ENCODE results near the gene BLOC1S5.

Gene BLOC1S5

DNA sequence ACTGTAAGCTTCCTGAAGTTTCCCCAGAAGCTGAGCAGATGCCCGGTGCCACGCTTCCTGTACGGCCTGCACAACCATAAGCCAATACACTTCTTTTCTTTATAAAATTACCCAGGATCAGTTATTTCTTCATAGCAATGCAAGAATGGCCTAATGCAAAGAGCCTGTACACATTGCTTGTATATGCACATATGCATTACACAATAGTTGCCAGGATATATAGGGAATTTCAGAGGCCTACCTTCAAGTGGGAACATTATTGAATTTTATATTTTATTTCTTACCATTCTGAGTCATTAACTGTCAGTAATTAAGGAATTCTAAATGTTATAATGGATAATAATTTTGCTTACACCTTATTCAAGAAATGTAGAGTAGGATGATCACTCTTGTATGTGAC is 93.6 kb downstream of the BLOC1S5 start:
- no peaks in the 10 kb centered on the region for H3K4me1 ChIP-seq (ENCODE audit: insufficient read depth, insufficient read length)
- H3K27me3 ChIP-seq (ENCODE audit: insufficient read depth, insufficient read length), result no peaks in the 10 kb centered on the region
- DNase-seq (ENCODE audit: low read depth, low spot score), result no peak
- H3K4me3 ChIP-seq (ENCODE audit: insufficient read length, low read depth), result no peak overlapping the region
- no peaks in the 10 kb centered on the region for H3K36me3 ChIP-seq (ENCODE audit: insufficient read depth, insufficient read length, low read length)
- TF ChIP-seq SUZ12 (IDR thresholded peaks at IDR 0.05; ENCODE audit: extremely low read depth, insufficient read depth, insufficient read length), result no peak
- TF ChIP-seq ZNF274 (IDR thresholded peaks at IDR 0.05; ENCODE audit: low read depth, low read length), result no peak
- no peak for TF ChIP-seq YY1 (IDR thresholded peaks at IDR 0.05; ENCODE audit: insufficient read depth, insufficient read length)
- H3K9me3 ChIP-seq (ENCODE audit: insufficient read depth, low read length), result peaks cover 20% of the 10 kb centered on the region
- no peak overlapping the region for H3K9ac ChIP-seq (ENCODE audit: insufficient read length, low read depth)

Data from NT2/D1 (cell line).